WERI-Rb-1 (cell line): Measurements from ENCODE around the gene BACE2.
A peak's percentile ranks its signal among the peaks of the same experiment; 100 is the strongest.

Experiments used
- DNase-seq: peaks from one replicate; pipeline ENCODE4 v3.0.0-alpha.2; 2020
- H3K27ac ChIP-seq: fragments of 250-450 bp; sonication (Bioruptor Pico); 2 replicates; pipeline ENCODE4 v1.5.1; 2020; ENCODE audit warnings: mild to moderate bottlenecking, moderate library complexity
- H3K27me3 ChIP-seq: fragments of 250-450 bp; sonication (Bioruptor Pico); 2 replicates; pipeline ENCODE4 v1.5.1; 2021; ENCODE audit warnings: mild to moderate bottlenecking, low read depth, moderate library complexity; ENCODE audit not compliant: insufficient read depth, severe bottlenecking
- H3K36me3 ChIP-seq: fragments of 250-450 bp; sonication (Bioruptor Pico); 2 replicates; pipeline ENCODE4 v1.5.1; 2020; ENCODE audit warnings: mild to moderate bottlenecking, moderate library complexity
- H3K4me3 ChIP-seq: 2 replicates; pipeline ENCODE4 v1.5.1; 2011; ENCODE audit warnings: low read depth, mild to moderate bottlenecking, control low read depth, low read length
- H3K9me3 ChIP-seq: fragments of 250-450 bp; sonication (Bioruptor Pico); 2 replicates; pipeline ENCODE4 v1.5.1; 2021; ENCODE audit warnings: mild to moderate bottlenecking, moderate library complexity; ENCODE audit not compliant: severe bottlenecking
- TF ChIP-seq, protein P1 (sequence below): IDR thresholded peaks from 2 replicates; pipeline ENCODE4 v1.5.1; 2011; ENCODE audit warnings: low read depth, mild to moderate bottlenecking, control low read depth, inconsistent platforms, low read length

The BACE2 gene

DNA sequence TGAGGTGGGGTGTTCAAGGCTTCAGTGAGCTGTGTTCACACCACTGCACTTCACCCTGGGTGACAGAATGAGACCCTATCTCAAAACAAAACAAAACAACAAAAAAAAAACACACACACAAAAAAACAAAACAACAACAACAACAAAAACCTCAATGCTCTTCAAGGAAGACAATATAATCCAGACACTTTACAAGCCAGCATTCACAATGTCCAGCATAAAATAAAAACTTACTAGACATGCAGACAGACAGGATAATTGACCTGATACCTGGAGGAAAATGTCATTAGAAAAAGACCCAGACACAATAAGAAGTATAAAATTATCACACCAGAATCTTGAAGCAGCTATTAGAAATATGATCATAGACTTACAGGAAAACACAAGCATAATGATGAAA lies 39.0 kb upstream of the BACE2 start:
- Histone ChIP-seq H3K4me3 (no peak overlapping the region), H3K27me3 (no peaks in the 10 kb centered on the region), H3K27ac (no peak overlapping the region), H3K9me3 (peaks cover 2% of the 10 kb centered on the region), H3K36me3 (no peaks in the 10 kb centered on the region)
- DNase-seq = no peak
- TF ChIP-seq, protein P1, sequence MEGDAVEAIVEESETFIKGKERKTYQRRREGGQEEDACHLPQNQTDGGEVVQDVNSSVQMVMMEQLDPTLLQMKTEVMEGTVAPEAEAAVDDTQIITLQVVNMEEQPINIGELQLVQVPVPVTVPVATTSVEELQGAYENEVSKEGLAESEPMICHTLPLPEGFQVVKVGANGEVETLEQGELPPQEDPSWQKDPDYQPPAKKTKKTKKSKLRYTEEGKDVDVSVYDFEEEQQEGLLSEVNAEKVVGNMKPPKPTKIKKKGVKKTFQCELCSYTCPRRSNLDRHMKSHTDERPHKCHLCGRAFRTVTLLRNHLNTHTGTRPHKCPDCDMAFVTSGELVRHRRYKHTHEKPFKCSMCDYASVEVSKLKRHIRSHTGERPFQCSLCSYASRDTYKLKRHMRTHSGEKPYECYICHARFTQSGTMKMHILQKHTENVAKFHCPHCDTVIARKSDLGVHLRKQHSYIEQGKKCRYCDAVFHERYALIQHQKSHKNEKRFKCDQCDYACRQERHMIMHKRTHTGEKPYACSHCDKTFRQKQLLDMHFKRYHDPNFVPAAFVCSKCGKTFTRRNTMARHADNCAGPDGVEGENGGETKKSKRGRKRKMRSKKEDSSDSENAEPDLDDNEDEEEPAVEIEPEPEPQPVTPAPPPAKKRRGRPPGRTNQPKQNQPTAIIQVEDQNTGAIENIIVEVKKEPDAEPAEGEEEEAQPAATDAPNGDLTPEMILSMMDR = no peak

GRCh38 chr21:41130883-41131282 lies 37.1 kb upstream of the BACE2 start:
- no peak for DNase-seq
- Histone ChIP-seq H3K9me3 (peaks cover 2% of the 10 kb centered on the region), H3K4me3 (no peak overlapping the region), H3K27me3 (no peaks in the 10 kb centered on the region), H3K27ac (no peak overlapping the region), H3K36me3 (no peaks in the 10 kb centered on the region)
- TF ChIP-seq, protein P1 = no peak

GRCh38 chr21:41133874-41134522 lies 34.0 kb upstream of the BACE2 start:
- peak; percentile 38 for DNase-seq
- no peaks in the 10 kb centered on the region for H3K36me3 ChIP-seq
- peaks cover 2% of the 10 kb centered on the region for H3K9me3 ChIP-seq
- TF ChIP-seq, protein P1 = peak; percentile 71
- no peak overlapping the region for H3K27ac ChIP-seq
- no peak overlapping the region for H3K4me3 ChIP-seq
- H3K27me3 ChIP-seq = no peaks in the 10 kb centered on the region

DNA sequence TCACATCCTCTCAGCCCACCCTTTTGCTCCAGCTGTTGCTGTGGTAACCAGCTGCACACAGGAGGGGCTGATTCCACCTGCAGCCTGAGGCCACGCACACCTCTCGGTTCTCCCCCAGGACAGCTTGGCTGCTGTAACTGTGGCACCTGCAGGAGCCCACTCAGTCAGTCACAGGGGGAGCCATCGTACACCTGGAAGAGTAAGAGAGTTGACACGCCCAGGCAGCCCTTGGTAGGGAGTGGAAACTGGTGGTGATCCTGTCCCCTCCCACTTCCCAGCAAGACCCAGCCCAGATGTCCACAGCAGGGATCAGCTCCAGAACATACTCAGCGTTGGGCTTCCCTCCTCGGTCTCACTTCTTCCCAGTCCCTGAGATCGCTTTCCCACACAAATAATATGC lies 32.2 kb upstream of the BACE2 start:
- no peak overlapping the region for H3K4me3 ChIP-seq
- TF ChIP-seq, protein P1 = no peak
- no peak overlapping the region for H3K27ac ChIP-seq
- no peaks in the 10 kb centered on the region for H3K9me3 ChIP-seq
- no peaks in the 10 kb centered on the region for H3K36me3 ChIP-seq
- H3K27me3 ChIP-seq = no peaks in the 10 kb centered on the region
- DNase-seq = peak; percentile 21

- Histone ChIP-seq H3K9me3 (no peaks in the 10 kb centered on the region), H3K36me3 (no peaks in the 10 kb centered on the region), H3K27ac (no peak overlapping the region), H3K4me3 (no peak overlapping the region), H3K27me3 (no peaks in the 10 kb centered on the region)
- TF ChIP-seq, protein P1 = no peak
- DNase-seq = no peak
Observed at GRCh38 chr21:41136286-41136685, 31.7 kb upstream of the BACE2 start.

DNA sequence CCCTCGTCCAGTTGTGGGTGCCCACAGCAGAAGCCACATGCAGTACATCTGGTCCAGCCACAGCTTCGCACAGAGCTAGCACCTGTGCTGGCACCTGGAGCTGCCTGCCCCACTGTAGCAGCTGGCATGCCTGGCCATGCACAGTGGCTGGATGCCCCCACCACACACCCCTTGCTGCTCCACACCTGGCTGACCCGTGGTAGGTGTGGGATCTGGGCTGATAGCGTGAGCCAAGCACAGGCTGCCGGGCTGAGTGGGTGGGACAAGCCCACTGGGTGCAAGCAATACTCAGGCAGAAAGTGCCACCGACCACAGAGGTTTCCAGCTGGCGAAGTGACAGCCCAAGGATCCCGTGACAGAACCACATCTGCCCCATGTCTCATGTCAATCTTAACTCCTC lies 30.6 kb upstream of the BACE2 start:
- TF ChIP-seq, protein P1 = no peak
- Histone ChIP-seq H3K9me3 (no peaks in the 10 kb centered on the region), H3K36me3 (no peaks in the 10 kb centered on the region), H3K27me3 (no peaks in the 10 kb centered on the region), H3K27ac (no peak overlapping the region), H3K4me3 (no peak overlapping the region)
- DNase-seq = no peak
